ENCODE data around the gene PFAS.

GRCh38 chr17:8267480-8268147 lies 18.5 kb downstream of the PFAS start:
- TF ChIP-seq, protein P1, sequence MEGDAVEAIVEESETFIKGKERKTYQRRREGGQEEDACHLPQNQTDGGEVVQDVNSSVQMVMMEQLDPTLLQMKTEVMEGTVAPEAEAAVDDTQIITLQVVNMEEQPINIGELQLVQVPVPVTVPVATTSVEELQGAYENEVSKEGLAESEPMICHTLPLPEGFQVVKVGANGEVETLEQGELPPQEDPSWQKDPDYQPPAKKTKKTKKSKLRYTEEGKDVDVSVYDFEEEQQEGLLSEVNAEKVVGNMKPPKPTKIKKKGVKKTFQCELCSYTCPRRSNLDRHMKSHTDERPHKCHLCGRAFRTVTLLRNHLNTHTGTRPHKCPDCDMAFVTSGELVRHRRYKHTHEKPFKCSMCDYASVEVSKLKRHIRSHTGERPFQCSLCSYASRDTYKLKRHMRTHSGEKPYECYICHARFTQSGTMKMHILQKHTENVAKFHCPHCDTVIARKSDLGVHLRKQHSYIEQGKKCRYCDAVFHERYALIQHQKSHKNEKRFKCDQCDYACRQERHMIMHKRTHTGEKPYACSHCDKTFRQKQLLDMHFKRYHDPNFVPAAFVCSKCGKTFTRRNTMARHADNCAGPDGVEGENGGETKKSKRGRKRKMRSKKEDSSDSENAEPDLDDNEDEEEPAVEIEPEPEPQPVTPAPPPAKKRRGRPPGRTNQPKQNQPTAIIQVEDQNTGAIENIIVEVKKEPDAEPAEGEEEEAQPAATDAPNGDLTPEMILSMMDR (IDR thresholded peaks at IDR 0.05): no peak
- TF ChIP-seq EZH2 (IDR thresholded peaks at IDR 0.05): no peak

All from neural progenitor cell (in vitro differentiated cells).